Upper lobe of left lung (tissue), 6 donors: ENCODE data around the gene TCN2. TPM values are rescaled to one million over a fixed set of nuclear protein-coding genes. Genes with fewer than 3 reads are reported as not detected.

ENCODE experiments used
- ATAC-seq, 2 donors: fragments of 200-7000 bp; cut with Tn5 transposase; one replicate each; pipeline ENCODE4 v1.9.1; 2022; ENCODE audit warnings: mild to moderate bottlenecking in 2 of 2, moderate library complexity in 2 of 2; ENCODE audit not compliant: low FRiP score in 2 of 2
- DNase-seq, 2 donors: peaks; one replicate each; pipeline ENCODE4 v3.0.0-alpha.2; 2019 to 2020
- H3K27ac ChIP-seq, 4 donors: fragments of 200-600 bp; sonication (generic); one replicate each; pipeline ENCODE4 v1.5.1; 2016 to 2019
- H3K27me3 ChIP-seq, 4 donors: fragments of 200-600 bp; sonication (generic); one replicate each; pipeline ENCODE4 v1.5.1; 2017 to 2019
- H3K36me3 ChIP-seq, 4 donors: fragments of 200-600 bp; sonication (generic); one replicate each; pipeline ENCODE4 v1.5.1; 2016 to 2019
- H3K4me1 ChIP-seq, 4 donors: fragments of 200-600 bp; sonication (generic); one replicate each; pipeline ENCODE4 v1.5.1; 2018 to 2019
- H3K4me3 ChIP-seq, 4 donors: fragments of 200-600 bp; sonication (generic); one replicate each; pipeline ENCODE4 v1.5.1; 2017 to 2019; ENCODE audit warnings: mild to moderate bottlenecking in 2 of 4, moderate library complexity in 1 of 4
- H3K9me3 ChIP-seq, 4 donors: fragments of 200-600 bp; sonication (generic); one replicate each; pipeline ENCODE4 v1.5.1; 2018 to 2019
- CTCF ChIP-seq, 6 experiments: fragments of 450-650 bp in 4 of 6; fragments of 200-600 bp in 2 of 6; sonication (generic) in 2 of 6; IDR thresholded peaks; one replicate each; pipeline ENCODE4 v1.5.1; 2016 to 2019; ENCODE audit warnings: antibody characterized with exemption in 6 of 6
- EP300 ChIP-seq, 4 donors: sonication (generic); formaldehyde crosslinking; IDR thresholded peaks; one replicate each; pipeline ENCODE4 v1.5.1; 2017; ENCODE audit warnings: antibody characterized with exemption in 4 of 4, control low read depth in 2 of 4
- POLR2A ChIP-seq, 4 donors: fragments of 450-650 bp; IDR thresholded peaks; one replicate each; pipeline ENCODE4 v1.5.1; 2016 to 2017; ENCODE audit warnings: antibody characterized with exemption in 4 of 4, mild to moderate bottlenecking in 2 of 4
- POLR2AphosphoS5 ChIP-seq, 2 donors: sonication (generic); formaldehyde crosslinking; IDR thresholded peaks; one replicate each; pipeline ENCODE4 v1.5.1; 2017; ENCODE audit warnings: antibody characterized with exemption in 2 of 2
- WGBS, 2 donors: methylation state at CpG; one replicate each; pipeline ENCODE4 v1.1.5; 2017 to 2018; 5-methylcytosine and 5-hydroxymethylcytosine counted together
- total RNA-seq, 6 donors: library from RNA; depleted of rRNA in 4 of 6; stranded (reverse); fragments of >200 nt in 4 of 6; gene quantifications; one replicate each; pipeline versions ENCODE4 v1.1.0 to v1.2.1, GENCODE V29; 2016 to 2021
- donor health status: DM: no; HTN: no; CAD: no; lungs with moderate emphysema.
- donor health status: DM: no; HTN: yes; CAD: no; lungs with severe emphysema.

TCN2 gene
- total RNA-seq, 6 donors from 2014 or later = 40.2 to 87.1 (median 60.7) TPM

- H3K4me3 ChIP-seq = peak overlapping the region in 1 of 4 donors; percentile 68
Measured at GRCh38 chr22:30665786-30666185, 58.8 kb downstream of the TCN2 start.

DNA sequence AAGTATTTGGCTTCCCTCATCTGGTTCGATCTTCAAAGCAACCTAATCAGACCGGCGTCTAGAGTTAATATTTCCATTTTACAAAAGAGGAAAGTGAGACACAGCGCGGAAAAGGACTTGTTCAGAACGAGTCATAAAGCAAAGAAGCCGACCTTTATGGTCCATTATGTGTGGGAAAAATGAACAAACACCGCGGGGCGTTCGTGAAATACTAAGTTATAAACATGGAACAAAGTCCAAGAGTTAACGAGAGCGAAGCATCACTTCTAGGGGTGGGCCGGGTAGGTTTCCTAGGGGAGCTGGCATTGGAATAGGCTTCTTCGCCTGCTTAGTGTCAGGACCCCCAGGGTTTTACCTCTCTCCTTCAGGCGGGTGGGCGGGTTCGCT lies 60.1 kb downstream of the TCN2 start:
- H3K4me1 ChIP-seq = peaks cover 10 to 36% (median 21%) of the 10 kb centered on the region in 4 donors
- H3K4me3 ChIP-seq = peak overlapping the region; percentile 29 to 85 (median 76)
- DNase-seq (no peak), ATAC-seq (no peak)
- peaks cover 0 to 18% (median 16%) of the 10 kb centered on the region in 4 donors for H3K36me3 ChIP-seq
- 0 to 1% methylated on average over 17 to 18 of the region's 18 CpGs for WGBS, 2 donors
- TF ChIP-seq CTCF (IDR thresholded peaks at IDR 0.05) = no peak
- no peak for TF ChIP-seq POLR2AphosphoS5 (IDR thresholded peaks at IDR 0.05)
- no peak for TF ChIP-seq EP300 (IDR thresholded peaks at IDR 0.05)
- no peak for TF ChIP-seq POLR2A (IDR thresholded peaks at IDR 0.05)
- no peaks in the 10 kb centered on the region for H3K27me3 ChIP-seq
- H3K27ac ChIP-seq = peak overlapping the region; percentile 50 to 80 (median 70)
- no peaks in the 10 kb centered on the region for H3K9me3 ChIP-seq

More at GRCh38 chr22:30665786-30666185, 58.8 kb downstream of the TCN2 start:
- peaks cover 0 to 23% (median 16%) of the 10 kb centered on the region in 4 donors for H3K36me3 ChIP-seq
- no peak for TF ChIP-seq EP300 (IDR thresholded peaks at IDR 0.05)
- H3K9me3 ChIP-seq = no peaks in the 10 kb centered on the region
- no peak overlapping the region for H3K27ac ChIP-seq
- ATAC-seq = no peak
- 82 to 94% methylated on average over 4 of the region's 4 CpGs for WGBS, 2 donors
- H3K27me3 ChIP-seq = no peaks in the 10 kb centered on the region
- peaks cover 10 to 36% (median 21%) of the 10 kb centered on the region in 4 donors for H3K4me1 ChIP-seq
- no peak for DNase-seq

DNA sequence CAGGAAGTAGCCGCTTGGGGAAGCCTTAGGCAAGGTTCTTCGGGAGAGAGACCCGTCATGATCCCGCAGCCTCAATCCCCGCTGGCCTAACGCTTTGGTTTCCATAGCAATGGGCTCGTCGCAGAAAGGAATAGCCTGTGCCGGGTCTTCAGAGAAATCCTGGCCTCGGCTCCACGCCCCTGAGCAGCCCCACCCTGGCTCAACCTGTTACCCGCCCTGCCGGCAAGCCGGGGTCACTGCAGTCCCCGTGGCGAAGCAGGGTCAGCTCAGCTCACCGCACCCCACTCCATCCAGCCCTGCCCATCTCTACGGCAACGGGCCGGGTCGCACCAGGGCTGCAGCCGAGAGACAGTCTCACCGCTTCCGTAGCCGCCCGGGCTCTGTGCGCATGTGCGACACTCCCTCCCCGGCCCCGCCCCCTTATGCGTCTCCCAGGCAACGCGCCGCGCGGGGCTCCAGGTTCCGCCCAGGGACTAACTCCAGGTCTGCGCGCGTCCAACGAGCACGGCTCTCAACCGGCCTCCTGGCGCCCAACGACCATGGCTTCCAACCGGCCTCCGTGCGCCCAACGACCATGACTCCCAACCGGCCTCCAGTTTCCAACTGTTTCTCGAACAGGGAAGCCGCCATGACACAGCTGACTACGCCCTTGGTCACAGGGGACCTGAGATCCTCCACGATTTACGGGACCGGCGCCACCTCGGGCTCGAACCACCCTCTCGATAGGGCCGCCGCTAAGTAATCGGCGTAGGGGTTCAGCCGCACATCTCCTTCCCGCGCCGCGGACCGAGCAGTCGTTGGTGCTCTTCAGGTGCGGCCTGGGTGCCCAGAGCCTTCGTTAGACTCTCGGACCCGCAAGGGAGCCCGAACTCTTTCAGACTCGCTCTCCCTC lies 60.8 kb downstream of the TCN2 start, which contains the start of gene DUSP18:
DUSP18 (minus strand) TSS at position 382 of the 892 bp plus-strand sequence. CDS start 3,872 bp downstream, outside the sequence.
- 0 to 2% methylated on average over 18 to 48 of the region's 77 CpGs for WGBS, 2 donors

GRCh38 chr22:30668386-30668710 lies 61.4 kb downstream of the TCN2 start:
- Histone ChIP-seq H3K36me3 (peaks cover 0 to 6% (median 4%) of the 10 kb centered on the region in 4 donors), H3K4me1 (peaks cover 10 to 36% (median 21%) of the 10 kb centered on the region in 4 donors), H3K27me3 (no peaks in the 10 kb centered on the region), H3K4me3 (peak overlapping the region; percentile 29 to 85 (median 76)), H3K9me3 (no peaks in the 10 kb centered on the region), H3K27ac (peak overlapping the region in 3 of 4 donors; percentile 50 to 80 (median 63))
- ATAC-seq (no peak), DNase-seq (no peak)
- no peak for TF ChIP-seq POLR2A (IDR thresholded peaks at IDR 0.05)
- WGBS, 2 donors = 40 to 46% methylated on average over 9 to 10 of the region's 10 CpGs

More for the DNA sequence above, 60.8 kb downstream of the TCN2 start, which contains the start of gene DUSP18:
- H3K9me3 ChIP-seq = no peaks in the 10 kb centered on the region
- H3K27ac ChIP-seq = peak within 1 kb of the TSS; percentile 50 to 80 (median 70)
- peak; percentile 97 to 98 for ATAC-seq
- no peaks in the 10 kb centered on the region for H3K27me3 ChIP-seq
- peaks cover 0 to 12% (median 10%) of the 10 kb centered on the region in 4 donors for H3K36me3 ChIP-seq
- peak; percentile 97 to 99 for DNase-seq
- H3K4me3 ChIP-seq = peak within 1 kb of the TSS; percentile 29 to 85 (median 76)
- peaks cover 10 to 36% (median 21%) of the 10 kb centered on the region in 4 donors for H3K4me1 ChIP-seq
- TF ChIP-seq EP300 (IDR thresholded peaks at IDR 0.05) (no peak), CTCF (IDR thresholded peaks at IDR 0.05) (peak in 5 of 6 experiments; percentile 45 to 90 (median 72)), POLR2A (IDR thresholded peaks at IDR 0.05) (peak in 3 of 4 donors; percentile 38 to 75 (median 59)), POLR2AphosphoS5 (IDR thresholded peaks at IDR 0.05) (peak; percentile 67 to 83)

- no peak for TF ChIP-seq CTCF (IDR thresholded peaks at IDR 0.05)
- no peak for TF ChIP-seq POLR2AphosphoS5 (IDR thresholded peaks at IDR 0.05)
- TF ChIP-seq POLR2A (IDR thresholded peaks at IDR 0.05) = no peak
- TF ChIP-seq EP300 (IDR thresholded peaks at IDR 0.05) = no peak
- no peaks in the 10 kb centered on the region for H3K9me3 ChIP-seq
Measured at GRCh38 chr22:30671071-30671470, 64.1 kb downstream of the TCN2 start.

More at GRCh38 chr22:30671071-30671470, 64.1 kb downstream of the TCN2 start:
- peaks cover 7 to 22% (median 15%) of the 10 kb centered on the region in 4 donors for H3K4me1 ChIP-seq
- H3K27ac ChIP-seq = no peak overlapping the region
- H3K36me3 ChIP-seq = no peaks in the 10 kb centered on the region
- DNase-seq (no peak), ATAC-seq (no peak)
- no peaks in the 10 kb centered on the region for H3K27me3 ChIP-seq
- WGBS, 2 donors = 81 to 94% methylated on average over 3 of the region's 3 CpGs
- no peak overlapping the region for H3K4me3 ChIP-seq
